Measurements from ENCODE around the gene OGA. TPM values are rescaled to one million over a fixed set of nuclear protein-coding genes. Genes with fewer than 3 reads are reported as not detected.
"Not testable (repeated sequence)": the region's sequence is repeated elsewhere in the genome, so short reads cannot be mapped to it uniquely, and the experiment has no call there.

The OGA gene
- polyA plus RNA-seq, 3 donors, result 111 to 237 (median 214) TPM

DNA sequence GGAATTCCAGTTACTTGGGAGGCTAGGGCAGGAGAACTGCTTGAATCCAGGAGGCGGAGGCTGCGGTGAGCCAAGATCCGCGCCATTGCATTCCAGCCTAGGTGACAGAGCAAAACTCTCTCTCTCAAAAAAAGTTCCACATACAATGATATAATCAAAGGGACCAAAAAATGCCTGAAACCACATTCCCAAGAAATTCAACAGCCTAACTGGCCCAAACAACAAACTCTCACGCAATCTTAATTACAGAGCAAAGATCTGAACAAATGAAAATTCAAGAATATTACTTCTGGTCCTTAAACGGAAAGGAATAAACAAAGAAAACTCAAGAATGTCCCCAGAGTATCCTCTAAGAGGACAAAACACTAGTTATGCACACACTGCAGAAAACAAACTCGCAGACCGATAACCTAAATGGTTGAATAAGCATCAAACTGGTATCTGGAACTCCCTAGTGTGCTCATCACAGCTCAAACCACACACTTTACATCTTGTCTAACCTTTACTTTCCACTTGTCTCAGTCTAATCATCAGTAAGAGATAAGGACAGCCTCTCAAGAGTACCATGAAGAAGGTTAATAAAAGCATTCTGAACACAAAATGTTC lies 3.7 kb downstream of the OGA start:
- DNase-seq, result no peak

- DNase-seq, result no peak
These were observed 5.6 kb downstream of the OGA start for GRCh38 chr10:101812606-101813005.

DNA sequence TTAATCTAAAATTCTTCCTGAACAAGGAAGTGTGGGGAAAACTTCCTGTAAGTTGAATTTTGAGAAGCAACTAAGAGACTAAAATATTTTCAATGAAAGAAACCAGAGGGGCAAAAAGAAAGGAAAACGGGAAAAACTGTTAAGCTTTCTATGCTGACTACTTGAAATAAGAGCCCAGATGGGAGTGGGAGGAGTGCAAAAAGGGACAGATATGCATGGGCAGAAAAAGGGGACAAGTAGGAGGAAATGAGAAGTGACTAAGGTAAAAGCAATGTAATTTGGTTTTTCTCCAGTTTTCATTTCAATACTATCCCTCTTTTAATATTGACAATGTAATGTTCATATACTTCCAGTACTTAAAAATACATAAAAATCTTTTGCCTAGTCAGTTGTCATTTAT lies 11.1 kb downstream of the OGA start:
- DNase-seq, result no peak

DNA sequence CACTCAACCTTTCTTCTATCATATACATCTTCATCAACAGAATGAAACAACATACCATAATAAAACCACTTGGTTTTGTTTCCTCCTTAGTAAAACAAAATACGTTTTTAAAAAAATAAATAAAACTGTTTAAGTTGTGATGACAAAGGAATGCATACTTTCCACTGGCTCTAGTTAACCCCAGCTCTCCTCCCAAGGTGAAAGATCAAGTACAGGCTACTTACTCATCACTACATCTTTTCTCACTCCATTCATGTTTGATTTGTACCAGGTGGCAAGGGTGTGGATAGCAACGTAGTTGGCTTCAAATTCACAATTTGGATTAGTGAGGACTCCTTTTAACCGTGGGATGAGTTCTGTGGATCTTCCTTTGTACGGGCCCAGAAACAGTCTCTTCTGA lies 14.7 kb downstream of the OGA start:
- no peak for DNase-seq

DNA sequence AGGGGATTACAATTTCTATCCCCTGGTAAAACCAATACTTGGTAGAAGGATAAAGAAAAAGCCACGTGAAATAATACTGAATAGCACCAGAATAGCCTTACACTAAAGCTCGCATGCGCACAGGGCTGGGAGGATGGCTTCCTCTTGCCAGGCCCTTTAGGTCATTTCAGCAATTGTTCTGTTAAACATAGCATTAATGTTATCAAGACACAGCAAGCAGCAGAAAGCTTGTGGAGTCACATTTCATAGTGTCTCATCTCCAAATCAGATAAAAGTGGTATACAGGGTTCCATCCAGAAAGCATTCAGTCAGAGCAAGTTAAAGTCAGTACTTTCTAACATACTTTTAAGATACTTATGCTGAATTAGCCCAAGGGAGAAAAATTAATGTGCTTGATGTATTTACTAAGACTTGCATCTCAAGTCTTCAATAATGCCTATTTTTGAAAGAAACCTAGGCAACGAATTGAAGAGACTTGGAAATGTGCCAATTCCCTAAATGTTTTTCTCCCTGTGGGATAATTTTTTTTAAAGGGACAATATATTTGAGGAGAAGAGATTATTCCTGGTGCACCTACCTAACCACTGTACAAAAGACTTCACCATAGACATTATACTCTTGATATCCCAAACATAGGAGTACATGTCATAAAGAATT lies 20.7 kb downstream of the OGA start:
- DNase-seq, result no peak

DNA sequence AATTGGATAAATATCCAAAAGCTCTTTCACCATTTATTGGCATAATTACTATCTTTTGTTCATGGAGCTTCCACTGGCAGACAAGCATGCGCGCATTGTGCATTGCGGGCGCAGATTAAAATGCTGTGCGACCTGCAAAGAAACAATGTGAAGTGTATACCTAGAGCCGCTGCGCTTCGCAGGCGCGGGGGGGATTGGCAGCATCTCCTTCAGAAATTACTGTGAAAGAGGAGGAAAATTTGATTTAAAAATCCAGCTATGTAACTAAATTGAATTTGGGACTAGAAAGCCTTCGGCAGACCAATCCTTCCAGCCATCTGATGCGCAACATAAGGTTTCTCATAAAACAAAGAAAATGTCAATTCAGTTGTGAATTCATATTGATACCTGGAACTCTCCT lies 24.7 kb downstream of the OGA start:
- no peak for DNase-seq

- no peak for DNase-seq
These were observed 28.6 kb downstream of the OGA start for GRCh38 chr10:101789686-101790085.

DNA sequence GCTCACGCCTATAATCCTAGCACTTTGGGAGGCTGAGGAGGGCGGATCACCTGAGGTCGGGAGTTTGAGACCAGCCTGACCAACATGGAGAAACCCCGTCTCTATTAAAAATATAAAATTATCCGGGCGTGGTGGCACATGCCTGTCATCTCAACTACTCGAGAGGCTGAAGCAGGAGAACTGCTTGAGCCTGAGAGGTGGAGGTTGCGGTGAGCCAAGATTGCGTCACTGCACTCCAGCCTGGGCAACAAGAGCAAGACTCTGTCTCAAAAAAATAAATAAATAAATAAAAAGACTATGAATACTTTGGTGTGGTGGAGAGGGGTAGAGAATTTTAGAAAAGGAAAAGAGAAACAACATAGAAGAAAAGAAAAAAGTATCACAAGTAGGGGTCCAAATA lies 29.0 kb downstream of the OGA start:
- not testable (repeated sequence) for DNase-seq

GRCh38 chr10:101785801-101786200 lies 32.4 kb downstream of the OGA start:
- DNase-seq, result no peak

DNA sequence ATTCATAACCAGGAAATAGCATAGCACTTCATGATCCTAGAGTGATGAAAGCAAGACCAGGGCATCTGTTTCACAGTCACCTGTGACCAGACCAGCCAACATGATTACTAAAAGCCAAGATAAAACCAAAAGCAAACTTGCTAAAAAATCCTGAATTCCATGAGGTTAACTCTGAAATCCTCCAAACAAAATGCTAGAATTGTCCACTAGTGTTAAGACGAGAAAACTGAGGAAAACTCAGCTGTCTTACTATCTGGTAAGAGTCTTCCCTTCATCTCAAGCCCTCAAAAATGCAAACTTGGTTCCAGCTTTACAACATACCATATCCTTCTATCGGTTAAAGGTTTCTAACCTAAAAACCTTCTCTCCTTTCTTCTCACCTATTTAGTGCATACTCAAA lies 33.7 kb downstream of the OGA start:
- DNase-seq, result no peak

DNA sequence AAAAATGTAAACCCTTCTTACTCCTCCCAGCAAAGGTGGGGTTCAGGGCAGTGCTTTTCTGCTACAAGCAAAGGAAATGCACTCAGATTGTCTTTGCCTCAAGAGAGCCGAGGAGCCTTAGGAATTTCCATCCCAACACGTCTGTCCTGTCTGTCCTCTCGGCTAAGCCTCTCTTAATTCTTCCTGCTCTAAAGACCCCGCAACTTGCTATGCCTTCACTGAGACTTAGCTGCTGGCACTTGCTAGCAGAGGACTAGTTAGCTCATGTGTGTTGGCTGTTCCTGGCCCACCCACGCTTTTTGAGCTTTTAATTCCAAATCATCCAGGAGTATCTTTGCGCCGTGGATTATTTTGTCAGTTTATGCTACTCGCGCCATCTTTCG lies 34.5 kb downstream of the OGA start:
- no peak for DNase-seq

GRCh38 chr10:101782811-101783735 lies 35.2 kb downstream of the OGA start, which contains the start of gene NPM3:
TSS of gene NPM3 (minus strand) at chr10:101783446. CDS start at chr10:101783390, 56 bp downstream.
- DNase-seq, result peak; percentile 87

- DNase-seq, result no peak
These were observed 36.0 kb downstream of the OGA start for GRCh38 chr10:101781984-101782810.

- DNase-seq, result no peak
These were observed 36.6 kb downstream of the OGA start for GRCh38 chr10:101781655-101781983.

- no peak for DNase-seq
These were observed 37.2 kb downstream of the OGA start for GRCh38 chr10:101780818-101781654.

- no peak for DNase-seq
These were observed 37.9 kb downstream of the OGA start for GRCh38 chr10:101780187-101780817.

DNA sequence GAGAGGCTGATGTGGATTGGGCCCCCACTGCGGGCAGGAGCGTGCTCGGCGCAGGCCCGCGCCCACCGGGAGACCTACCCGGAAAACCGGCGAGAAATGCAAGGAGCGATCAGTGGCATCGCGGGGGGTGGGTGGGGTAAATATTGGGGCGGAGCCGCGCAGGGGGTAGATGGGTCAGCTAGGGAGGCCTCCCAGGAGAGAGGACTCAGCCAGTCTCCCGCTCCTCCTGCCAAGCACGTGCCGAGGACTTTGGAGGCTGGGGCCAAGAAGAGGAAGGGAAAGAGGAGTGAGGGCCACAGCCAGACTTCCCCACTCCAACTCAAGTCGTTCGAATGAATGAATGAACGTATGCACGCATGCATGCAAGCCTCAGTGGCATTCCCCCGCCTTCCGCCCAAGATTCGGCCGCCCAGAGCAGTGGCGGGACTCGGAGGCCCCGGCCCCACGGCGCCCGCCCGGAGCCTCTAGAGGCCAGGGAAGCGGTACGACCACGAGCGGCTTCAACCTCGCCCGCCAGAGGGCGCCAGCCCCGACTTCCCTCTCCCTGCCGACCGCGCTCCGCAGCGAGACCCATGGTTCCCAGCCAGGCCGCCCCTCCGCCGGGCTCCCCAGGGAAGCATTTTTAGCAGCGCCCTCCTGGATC lies 38.6 kb downstream of the OGA start:
- no peak for DNase-seq

DNA sequence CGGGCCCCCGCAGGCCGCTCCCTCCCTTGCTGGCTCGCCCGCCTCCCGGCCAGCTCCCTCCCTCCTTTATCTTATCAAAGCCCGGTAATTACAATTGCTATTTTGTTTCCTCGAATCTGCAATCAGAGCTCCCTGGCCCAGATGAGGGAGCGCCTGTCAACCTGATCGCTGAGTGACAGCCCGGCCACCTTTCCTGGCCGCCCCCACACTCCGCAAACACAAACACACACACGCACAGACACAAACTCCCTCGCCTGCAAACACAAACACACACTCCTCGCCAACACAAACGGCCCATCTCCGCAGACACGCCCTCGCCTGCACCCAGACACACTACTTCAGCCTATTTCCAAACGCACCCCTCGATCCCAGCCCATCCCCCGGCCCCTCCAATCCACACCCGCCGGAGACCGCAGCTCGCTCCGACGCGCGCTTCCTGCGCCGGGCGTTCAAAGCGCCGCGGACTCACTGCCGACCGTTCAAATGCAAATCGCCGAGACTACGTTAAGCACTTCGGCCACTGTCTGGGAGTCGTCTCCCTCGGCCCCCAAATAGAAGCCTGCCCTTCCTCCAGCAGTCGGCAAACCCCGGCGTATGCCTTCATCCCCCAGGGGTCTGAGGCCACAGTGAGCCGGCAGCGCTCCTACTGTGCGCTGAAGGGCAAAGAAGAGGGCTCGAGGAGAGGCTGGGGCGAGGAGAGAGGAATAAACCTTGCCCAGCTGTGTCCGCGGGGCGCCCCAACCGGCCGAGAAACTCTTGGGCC lies 39.3 kb downstream of the OGA start:
- no peak for DNase-seq

GRCh38 chr10:101778151-101778780 lies 40.0 kb downstream of the OGA start:
- no peak for DNase-seq
